DMS53 treated with DMSO at 0.1 percent for 48 hours (cell line): Measurements from ENCODE around the gene KIAA1217.
"Not testable (repeated sequence)": the region's sequence is repeated elsewhere in the genome, so short reads cannot be mapped to it uniquely, and the experiment has no call there.

Source experiments
- DNase-seq: peaks from one replicate; lab custom pipeline; 2025; ENCODE audit not compliant: unreplicated experiment; lab: John Stamatoyannopoulos, UW

KIAA1217 gene

DNA sequence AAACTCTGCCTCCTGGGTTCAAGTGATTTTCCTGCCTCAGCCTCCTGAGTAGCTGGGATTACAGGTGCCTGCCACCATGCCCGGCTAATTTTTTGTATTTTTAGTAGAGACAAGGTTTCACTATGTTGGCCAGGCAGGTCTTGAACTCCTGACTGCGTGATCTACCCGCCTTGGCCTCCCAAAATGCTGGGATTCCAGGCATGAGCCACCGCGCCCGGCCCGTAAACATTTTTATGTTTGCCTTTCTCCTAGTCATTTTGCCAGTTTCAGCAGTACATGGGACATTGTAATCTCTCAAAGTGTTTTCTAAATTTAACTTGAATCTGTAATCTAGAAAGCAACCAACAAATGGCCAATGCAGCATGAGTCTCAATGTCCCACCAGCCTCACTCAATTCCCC lies 128.8 kb downstream of the KIAA1217 start:
- not testable (repeated sequence) for DNase-seq

DNA sequence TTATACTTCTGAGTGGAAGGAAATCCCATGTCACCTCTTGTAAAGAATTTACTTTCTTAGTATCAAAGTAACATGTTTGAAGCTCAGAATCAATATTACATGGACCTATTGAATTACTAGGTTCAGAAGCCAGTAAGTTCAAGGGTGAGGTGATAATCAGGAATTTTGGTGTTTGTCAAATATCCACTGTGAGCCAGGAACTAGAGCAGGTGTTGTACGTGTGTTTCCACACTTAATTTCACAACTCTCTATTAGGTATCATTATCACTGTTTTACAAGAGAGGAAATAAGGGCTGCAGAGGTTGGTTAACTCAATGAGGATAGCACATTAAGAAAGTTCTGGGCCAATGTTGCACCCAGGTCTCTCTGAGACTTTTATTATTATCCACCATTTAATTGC lies 130.4 kb downstream of the KIAA1217 start:
- no peak for DNase-seq

DNA sequence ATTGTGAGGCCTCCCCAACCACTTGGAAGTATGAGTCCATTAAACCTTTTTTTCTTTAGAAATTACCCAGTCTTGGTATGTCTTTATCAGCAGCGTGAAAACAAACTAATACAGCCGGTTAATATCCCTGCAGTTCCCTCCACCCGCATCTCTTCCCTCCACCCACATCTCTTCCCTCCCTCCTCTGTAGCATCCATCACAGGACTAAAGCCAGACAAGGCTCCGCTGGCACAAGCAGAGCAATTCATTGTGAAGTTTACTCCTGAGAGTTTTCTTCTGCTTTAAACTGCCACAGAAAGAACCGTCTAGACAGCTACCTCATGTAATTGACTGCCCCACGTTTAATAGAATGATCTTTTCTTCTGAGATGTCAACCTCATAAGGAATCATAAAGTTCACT lies 131.5 kb downstream of the KIAA1217 start:
- DNase-seq, result no peak

DNA sequence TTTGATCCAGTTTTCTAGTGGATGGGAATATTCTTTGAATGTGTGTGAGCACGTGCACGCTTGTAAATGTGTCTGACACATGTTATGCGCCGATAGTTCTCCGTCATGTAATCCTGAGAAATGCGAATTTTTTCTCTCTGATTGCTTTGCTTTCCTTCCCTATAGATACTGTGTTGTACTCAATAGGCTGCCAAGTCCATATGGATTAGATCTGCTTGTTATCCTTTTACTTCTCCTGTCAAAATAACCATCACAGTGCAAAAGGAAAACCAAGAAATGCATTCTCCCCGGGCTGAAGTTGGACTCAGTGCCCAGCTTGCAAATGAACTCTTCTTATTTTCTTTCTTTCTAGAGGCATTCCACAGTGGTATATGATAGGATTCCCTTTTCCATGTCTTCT lies 131.9 kb downstream of the KIAA1217 start:
- no peak for DNase-seq

DNA sequence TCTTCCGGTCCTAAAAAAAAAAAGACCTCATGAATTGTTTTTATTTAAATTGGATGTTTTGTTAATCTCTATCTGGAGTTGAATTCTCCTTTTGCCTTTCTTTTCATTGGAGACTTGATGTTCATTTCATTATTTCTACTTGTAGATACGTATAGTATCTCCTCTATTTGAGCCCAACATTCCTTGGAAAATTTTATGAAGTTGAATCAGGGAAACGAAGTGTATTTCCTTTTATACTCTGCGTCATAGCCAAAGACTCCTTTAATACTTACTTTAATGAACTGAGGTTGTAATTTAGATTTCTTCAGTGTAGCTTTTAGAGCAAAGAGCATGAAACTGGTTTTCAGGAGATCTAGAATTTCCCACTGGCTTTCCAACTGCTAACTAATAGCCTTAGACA lies 132.4 kb downstream of the KIAA1217 start:
- DNase-seq, result no peak

DNA sequence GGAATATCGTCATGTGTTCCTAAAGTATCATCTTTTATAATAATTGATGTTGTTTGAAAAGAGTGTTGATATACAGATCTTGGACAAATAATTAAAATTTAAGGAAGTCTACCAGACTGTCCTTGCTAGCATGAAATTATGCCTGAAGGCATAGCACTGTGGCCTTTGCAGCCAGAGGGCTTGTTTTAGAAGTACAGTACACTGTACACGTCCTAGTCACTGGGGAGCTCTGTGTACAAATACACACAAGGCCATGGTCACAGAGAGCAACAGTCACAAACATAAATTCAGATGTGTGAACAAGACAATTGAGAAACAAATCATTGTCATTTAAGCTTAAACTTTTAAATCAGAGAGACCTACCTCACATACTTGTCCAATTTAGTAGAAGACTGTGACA lies 133.0 kb downstream of the KIAA1217 start:
- DNase-seq, result no peak

DNA sequence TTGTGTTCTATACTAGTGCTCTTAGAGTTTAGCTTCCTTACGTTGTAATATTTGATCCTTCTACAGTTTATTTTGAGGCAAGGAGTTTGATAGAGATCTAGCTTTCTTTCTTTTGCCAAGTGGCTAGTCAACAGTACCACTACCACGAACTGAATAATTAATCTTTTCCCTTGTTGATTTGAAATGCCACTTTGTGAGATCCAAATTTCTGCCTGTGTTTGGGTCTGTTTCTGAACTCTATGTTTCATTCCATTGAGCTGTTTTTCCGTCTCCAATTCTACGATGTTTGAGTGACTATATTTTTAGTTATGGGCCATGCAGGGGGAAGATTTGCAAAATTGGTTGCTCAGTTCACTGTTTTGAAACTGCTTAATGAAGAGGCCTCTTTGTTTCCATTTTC lies 134.7 kb downstream of the KIAA1217 start:
- DNase-seq, result no peak

DNA sequence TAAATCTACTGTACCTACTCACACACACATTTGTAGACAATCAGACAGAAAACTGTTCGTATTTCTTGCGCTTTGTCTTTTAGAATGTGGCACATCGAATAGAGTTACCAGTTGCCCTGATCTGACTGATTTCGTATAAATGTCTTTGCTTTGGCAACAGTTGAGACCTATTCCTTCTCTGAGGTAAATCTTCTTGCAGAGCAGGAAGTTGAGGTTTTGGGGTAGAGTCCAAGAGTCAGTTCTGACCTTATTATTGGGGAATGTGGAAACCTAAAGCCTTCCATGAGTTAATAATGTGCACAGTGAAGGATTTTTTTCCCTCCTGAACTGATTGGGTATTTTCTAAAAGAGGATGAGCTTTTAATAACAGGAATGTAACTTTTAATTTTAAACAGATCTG lies 135.3 kb downstream of the KIAA1217 start:
- DNase-seq, result no peak

DNA sequence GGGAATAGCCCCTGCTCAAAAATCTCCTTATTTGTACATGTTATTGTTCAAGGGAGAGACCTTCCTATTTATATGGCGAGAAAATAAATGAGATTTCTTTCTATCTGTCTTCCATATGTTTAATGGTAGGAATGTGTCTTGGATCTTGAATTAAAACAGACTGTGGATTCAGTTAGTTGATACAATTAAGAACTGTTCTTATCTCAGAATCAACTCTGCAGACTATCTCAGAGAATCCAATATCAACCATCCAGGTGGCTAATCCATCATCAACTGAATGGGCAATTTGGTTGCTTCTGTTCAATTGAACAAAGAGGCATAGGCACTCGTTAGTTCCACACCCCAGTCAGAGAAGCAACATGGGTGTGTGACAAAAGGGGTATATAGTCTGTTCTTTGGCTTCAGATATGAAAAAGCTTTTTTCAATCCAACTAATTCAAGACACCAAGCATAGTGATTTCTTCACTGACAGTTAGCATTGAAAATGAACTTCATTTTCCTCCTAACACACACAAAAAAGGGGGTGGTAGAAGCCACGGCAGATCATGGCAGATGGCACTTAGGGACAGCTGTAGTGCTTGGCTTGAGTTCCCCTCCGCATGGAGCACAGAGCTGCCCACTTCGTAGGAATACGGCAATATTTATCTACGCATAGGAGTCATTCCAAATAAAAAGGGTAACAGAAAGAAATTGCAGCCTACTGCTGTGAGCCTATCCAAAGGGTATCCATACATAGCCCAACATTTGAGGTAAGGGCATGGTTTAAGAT lies 135.9 kb downstream of the KIAA1217 start:
- DNase-seq, result no peak

DNA sequence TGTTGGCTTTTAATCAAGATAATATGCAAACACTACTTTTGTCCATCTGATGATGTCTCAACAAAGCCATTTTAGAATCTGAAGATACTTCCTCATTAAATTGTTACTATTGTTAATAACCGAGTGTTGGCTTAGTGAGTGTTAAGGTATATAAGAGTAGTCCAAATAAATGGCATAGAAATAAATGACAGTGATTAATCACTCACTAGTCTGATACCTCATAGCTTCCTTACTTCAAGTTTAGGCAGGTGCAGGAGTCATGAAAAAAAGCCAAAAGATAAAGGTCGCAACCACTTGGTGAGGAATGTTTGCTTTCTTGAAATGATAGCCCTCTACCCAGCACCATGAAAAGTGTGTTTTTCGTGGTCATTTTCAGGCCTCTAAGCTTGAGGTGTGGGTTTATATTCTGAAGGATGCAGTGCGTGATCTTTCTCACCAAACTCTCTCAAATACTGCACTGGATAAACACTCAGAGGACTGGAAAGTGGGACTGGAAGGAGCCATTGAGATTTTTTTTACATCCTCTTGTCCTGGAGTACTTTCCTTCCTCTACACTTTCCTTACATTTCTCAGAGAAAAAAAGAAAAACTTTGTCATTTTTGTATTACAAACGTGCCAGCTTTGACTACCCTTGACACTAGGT lies 138.1 kb downstream of the KIAA1217 start:
- peak; percentile 12 for DNase-seq

DNA sequence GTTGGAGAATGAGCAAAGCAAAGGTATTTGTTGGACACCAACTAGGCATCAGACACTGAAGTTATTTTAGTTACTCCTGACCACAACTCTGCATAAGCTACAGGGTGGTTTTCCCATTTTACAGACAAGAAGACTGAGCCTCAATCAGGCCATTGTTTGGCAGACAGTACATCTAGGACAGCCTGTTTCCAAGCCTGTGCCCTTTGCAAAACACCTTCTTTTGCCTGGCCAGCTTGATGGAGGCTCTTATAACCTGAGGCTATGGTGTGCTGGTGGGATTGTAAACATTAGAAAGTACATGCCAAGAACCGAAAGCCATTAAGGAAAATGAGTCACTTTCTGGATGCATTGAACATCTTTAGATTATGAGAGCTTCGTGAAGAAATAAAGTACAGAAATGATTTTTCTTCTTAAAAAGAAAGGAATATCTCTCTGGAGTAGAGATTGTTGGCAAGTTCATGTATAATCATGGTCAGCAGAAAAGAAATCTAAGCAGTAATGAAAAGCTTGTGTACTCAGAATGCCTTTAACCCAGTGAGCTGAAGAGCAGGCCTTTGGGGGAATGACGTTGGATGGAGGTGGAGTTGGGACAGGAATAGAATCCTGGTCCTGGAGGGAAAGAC lies 140.6 kb downstream of the KIAA1217 start:
- no peak for DNase-seq

DNA sequence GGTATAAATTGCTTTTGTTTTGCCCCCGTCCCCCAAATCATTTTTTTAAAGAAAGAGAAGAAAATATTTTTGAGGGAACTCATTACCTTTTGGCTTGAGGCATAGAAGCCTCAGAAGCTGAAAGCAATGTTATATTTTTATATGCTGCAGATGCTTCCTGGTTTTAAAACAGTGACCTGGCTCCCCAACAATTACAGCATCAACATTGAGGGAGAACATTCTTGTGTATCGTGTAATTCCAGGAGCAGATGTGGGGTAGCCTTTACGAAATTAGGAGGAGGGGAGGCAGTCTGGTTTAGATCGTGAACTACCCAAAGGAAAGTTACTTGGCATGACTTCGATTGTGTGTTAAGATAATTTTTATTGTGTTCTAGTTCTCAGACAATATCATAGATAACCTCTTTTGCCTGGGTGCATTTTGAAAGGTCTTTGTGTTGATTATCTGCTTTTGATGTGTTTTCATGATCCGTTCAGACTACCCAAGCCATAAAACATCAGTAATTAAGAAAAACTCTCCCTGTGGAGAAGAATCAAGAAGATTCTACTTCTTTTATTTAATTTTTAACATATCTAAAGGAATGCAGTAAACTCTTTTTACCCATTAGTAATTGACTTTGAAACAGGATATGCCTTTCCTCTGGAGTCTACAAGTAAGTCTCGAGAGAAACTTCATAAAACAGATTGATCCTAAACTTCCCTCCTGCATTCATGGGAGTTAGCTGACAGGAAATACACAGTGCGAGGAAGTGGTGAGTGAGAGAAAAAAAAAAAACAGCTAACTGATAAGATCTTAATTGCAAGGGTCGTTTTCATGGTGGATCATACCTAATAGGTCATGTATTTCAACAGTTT lies 141.4 kb downstream of the KIAA1217 start:
- DNase-seq, result no peak

DNA sequence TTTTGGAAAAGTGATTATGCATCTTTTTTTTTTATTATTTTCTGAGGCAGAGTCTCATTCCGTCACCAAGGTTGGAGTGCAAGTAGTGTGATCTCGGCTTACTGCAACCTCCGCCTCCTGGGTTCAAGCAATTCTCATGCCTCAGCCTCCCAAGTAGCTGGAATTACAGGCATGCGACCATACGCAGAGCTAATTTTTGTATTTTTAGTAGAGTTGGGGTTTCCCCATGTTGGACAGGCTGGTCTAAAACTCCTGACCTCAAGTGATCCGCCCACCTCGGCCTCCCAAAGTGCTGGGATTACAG lies 141.9 kb downstream of the KIAA1217 start:
- not testable (repeated sequence) for DNase-seq

DNA sequence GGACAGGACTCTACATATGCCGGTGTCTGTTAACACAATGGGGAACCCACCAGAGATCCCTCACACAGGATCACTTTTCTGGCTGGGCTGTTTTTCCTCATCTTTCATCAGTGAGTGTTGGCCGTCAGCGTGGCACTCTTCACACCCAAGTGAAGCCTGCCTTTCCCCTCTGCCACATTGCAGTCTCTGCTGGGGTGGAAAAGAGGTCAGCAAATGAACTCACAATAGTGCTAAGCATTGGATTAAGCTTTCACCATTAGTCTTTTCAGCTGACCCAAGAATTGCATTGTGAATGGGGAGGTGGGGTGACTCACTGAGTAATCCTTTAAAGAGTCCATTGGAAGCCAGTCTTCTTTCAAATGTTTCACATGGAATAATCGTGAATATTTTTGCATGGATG lies 143.0 kb downstream of the KIAA1217 start:
- DNase-seq, result no peak

DNA sequence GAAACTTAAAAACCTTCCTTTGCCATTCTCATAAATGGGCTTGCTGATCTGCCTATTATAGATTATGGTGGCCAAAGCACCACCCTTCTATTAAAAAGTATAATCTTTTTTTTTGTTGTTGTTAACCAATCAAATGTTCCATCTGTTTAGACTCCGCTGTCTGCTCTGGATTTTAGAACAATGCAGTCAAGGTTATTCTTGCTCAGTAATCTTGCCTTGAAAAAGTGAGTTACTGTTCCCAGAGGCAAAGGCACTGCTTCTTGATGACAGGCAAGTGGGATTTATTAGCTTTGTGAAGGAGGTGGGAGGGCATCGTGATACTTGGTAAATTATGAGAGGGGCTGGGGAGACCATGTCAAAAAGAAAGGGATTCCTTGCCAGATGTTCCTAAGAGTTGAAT lies 143.5 kb downstream of the KIAA1217 start:
- DNase-seq, result no peak

DNA sequence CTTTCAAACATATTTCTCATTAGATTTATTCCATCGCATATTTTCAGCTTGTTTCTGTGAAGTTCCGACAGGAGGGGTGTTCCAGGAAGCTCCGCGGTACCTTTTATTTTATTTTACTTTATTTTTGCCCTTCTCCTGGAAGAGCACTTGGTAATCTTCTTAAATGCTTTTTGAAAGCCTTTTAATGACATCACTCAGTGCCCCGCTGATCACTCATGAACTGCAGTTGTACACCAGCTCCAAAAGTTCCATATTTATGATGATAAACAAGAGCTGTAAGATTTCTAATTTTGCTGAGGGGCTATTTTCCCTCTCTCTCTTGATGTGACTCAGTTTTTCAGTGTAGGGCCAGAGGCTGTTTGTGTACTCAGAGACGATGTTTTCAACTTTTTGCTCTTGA lies 144.4 kb downstream of the KIAA1217 start:
- DNase-seq, result no peak

DNA sequence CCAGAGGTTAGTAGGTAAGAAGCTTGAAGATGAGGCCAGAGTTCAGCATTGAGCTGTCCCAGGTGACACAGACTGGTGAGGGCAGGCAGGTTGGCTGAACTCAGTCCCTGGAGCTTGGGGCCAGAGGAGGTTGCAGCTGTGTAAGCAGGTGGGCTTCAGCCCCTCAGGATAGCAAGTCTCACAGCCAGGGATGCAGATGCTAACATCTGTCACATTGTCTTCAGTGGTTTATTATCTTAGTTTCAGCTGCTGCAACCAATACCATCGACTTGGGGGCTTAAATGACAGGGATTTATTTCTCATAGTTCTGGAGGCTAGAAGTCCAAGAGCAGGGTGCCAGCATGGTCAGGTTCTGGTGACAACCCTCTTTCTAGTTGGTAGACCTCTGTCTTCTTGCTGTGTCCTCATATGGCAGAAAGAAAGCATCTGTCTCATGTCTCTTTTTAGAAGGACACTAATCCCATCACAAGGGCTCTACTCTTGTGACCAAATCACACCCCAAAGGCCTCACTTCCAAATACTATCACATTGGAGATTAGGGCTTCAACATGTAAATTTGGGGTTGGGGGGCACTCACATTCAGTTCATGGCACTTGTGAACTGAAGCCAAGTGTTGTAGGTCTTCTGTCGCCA lies 146.2 kb downstream of the KIAA1217 start:
- no peak for DNase-seq

DNA sequence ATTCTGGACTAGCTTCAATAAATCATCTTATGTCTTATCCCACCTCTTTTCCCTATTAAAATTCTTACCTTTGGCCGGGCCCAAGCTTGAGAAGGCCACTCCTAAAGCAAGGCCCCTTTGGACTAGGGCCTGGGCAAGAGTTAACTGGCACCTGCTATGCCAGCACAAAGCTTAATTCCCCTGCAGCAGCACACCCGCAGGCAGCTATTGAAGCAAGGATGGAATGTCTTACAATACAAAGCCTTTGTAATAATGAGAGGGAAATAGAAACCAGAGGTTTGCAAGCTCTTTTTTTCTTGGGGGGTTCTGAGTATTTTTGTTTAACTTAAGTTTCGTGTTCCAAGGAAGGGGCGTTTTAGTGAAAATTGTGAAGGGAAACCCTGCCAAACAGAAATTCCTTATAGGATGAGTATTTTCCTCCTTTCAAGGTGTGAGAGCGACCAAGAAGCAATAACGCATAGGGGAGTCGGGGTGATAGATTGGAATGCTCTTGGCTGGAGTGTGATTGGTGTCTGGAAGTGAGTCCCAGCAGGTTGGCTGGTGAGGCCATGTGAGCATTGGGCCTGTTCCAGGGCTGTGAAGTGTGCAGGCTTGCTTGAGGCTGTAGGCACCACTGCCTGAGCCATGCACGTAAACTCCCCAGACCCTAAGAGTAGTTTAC lies 148.5 kb downstream of the KIAA1217 start:
- DNase-seq, result no peak

DNA sequence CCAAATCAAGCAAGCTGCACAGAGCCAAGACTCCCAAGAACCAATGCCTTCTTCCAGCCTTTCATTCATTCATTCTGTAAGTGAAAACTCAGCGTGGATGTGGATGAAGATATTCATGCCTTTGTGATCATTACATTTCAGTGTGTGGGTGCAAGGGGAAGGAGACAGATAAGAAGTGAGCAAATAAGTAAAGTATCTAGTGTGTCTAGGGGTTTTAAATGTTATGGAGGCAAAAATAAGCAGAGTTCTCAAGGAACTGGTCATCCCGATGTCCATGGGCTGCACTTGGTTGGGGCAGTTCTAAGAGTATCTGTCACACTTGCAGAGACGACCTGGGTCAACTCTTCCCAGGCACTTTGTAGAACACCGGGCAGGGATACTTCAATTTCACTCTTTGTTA lies 149.1 kb downstream of the KIAA1217 start:
- no peak for DNase-seq

DNA sequence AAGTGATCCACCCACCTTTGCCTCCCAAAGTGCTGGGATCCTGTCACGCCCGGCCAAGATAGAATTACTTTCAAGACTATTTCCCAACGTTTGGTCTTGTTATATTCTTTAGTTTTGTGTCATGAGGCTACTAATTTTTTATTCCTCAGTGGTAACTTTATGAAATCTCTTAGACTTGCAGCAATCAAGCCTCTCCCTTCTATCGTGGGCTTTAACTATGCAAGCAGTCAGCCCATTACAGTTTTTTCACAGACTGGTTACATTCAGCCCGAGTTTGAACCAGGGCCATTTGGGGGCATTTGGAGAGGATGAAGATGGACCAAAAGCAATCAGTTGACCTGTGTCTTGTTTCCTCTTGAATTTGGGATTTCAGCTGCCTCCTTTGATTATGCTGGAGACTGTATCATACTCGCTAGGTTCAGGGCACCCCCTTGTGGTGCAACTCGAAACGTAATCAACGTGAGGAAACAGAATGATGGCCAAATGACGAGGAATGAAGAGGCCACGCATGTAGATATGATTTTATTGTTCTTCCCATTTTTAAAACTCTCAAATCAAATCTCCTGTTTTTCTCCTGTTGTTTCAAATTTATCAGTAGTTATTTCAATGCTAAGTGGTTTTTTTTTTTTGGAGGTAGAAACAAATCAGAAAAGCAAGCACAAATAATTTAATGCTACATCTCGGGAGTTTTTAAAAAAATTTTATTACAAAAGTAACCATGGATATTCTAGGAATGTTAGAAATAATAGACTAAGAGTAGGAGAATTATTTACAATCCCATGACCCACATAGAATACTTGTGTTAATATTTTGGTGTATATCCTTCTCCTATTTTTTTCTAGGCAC lies 151.6 kb downstream of the KIAA1217 start:
- DNase-seq, result peak; percentile 67
